WTC11 (cell line): ENCODE data around the gene IGHMBP2. TPM values are rescaled to one million over a fixed set of nuclear protein-coding genes. Genes with fewer than 3 reads are reported as not detected.

ENCODE experiments used
- ATAC-seq: fragments of 200-7000 bp; cut with Tn5 transposase; 2 replicates; pipeline ENCODE4 v1.10.0; 2021; ENCODE audit warnings: mild to moderate bottlenecking, moderate library complexity
- CTCF ChIA-PET: fragments of 300-600 bp; sonication (Branson Sonifier 250); formaldehyde crosslinking; loops from one replicate; lab custom pipeline; 2021; ENCODE audit warnings: antibody characterized with exemption; lab: Charles Lee
- POLR2A ChIA-PET: fragments of 350-600 bp; sonication (Branson Sonifier 250); formaldehyde crosslinking; loops from one replicate; lab custom pipeline; 2021; ENCODE audit warnings: antibody characterized with exemption; lab: Charles Lee
- DNase-seq: peaks from one replicate; pipeline ENCODE4 v3.0.0; 2021; ENCODE audit warnings: low spot score
- H3K27ac Mint-ChIP-seq: 2 replicates; pipeline ENCODE4 v1.8.0; 2021; ENCODE audit warnings: mixed read lengths
- H3K27me3 Mint-ChIP-seq: 2 replicates; pipeline ENCODE4 v1.8.0; 2021; ENCODE audit warnings: low read depth, mild to moderate bottlenecking, moderate library complexity, mixed read lengths
- H3K36me3 Mint-ChIP-seq: 2 replicates; pipeline ENCODE4 v1.8.0; 2021; ENCODE audit warnings: mixed read lengths
- H3K4me1 Mint-ChIP-seq: 2 replicates; pipeline ENCODE4 v1.8.0; 2022; ENCODE audit warnings: mixed read lengths
- H3K4me3 Mint-ChIP-seq: 2 replicates; pipeline ENCODE4 v1.8.0; 2021; ENCODE audit warnings: mild to moderate bottlenecking, moderate library complexity, mixed read lengths
- H3K9me3 Mint-ChIP-seq: 2 replicates; pipeline ENCODE4 v1.8.0; 2021; ENCODE audit warnings: mixed read lengths
- AFF4 ChIP-seq: sonication (generic); formaldehyde crosslinking; IDR thresholded peaks from 2 replicates; pipeline ENCODE4 v1.8.1; 2023; ENCODE audit warnings: mild to moderate bottlenecking, missing genetic modification reagents, borderline replicate concordance
- ATF1 ChIP-seq: sonication (generic); formaldehyde crosslinking; IDR thresholded peaks from 2 replicates; pipeline ENCODE4 v1.8.1; 2023; ENCODE audit warnings: mild to moderate bottlenecking, moderate library complexity, missing genetic modification reagents
- ATF3 ChIP-seq: sonication (generic); formaldehyde crosslinking; conservative IDR thresholded peaks from 2 replicates; pipeline ENCODE4 v1.8.1; 2022; ENCODE audit warnings: mild to moderate bottlenecking, missing genetic modification reagents
- CDX4 ChIP-seq: fragments of 250-450 bp; sonication (Bioruptor Pico); IDR thresholded peaks from 2 replicates; pipeline ENCODE4 v1.9.0; 2021; ENCODE audit warnings: moderate library complexity, mild to moderate bottlenecking, inconsistent platforms, borderline replicate concordance
- CTCF ChIP-seq: fragments of 200-600 bp; IDR thresholded peaks from 2 replicates; pipeline ENCODE4 v1.8.0; 2022; ENCODE audit warnings: antibody characterized with exemption
- ERG ChIP-seq: fragments of 250-450 bp; sonication (Bioruptor Pico); IDR thresholded peaks from 2 replicates; pipeline ENCODE4 v1.8.0; 2021; ENCODE audit warnings: mild to moderate bottlenecking
- ESRRA ChIP-seq: sonication (generic); formaldehyde crosslinking; IDR thresholded peaks from 2 replicates; pipeline ENCODE4 v1.8.1; 2022; ENCODE audit warnings: mild to moderate bottlenecking, missing genetic modification reagents, borderline replicate concordance
- GTF2I ChIP-seq: fragments of 250-450 bp; sonication (Bioruptor Pico); conservative IDR thresholded peaks from 2 replicates; pipeline ENCODE4 v1.4.0; 2021; ENCODE audit warnings: mild to moderate bottlenecking
- HMGA2 ChIP-seq: fragments of 250-450 bp; sonication (Bioruptor Pico); IDR thresholded peaks from 2 replicates; pipeline ENCODE4 v1.4.0; 2021; ENCODE audit warnings: mild to moderate bottlenecking, moderate library complexity
- MXD4 ChIP-seq: fragments of 250-450 bp; sonication (Bioruptor Pico); IDR thresholded peaks from 2 replicates; pipeline ENCODE4 v1.8.0; 2021; ENCODE audit warnings: mild to moderate bottlenecking, moderate library complexity, borderline replicate concordance
- NFE2L1 ChIP-seq: sonication (generic); formaldehyde crosslinking; IDR thresholded peaks from 2 replicates; pipeline ENCODE4 v1.8.1; 2023; ENCODE audit warnings: missing genetic modification reagents
- NFYB ChIP-seq: sonication (generic); formaldehyde crosslinking; conservative IDR thresholded peaks from 2 replicates; pipeline ENCODE4 v1.8.0; 2022; ENCODE audit warnings: low read depth, missing genetic modification reagents
- PRRX2 ChIP-seq: fragments of 250-450 bp; sonication (Bioruptor Pico); IDR thresholded peaks from 2 replicates; pipeline ENCODE4 v1.8.0; 2021; ENCODE audit warnings: mild to moderate bottlenecking
- RORB ChIP-seq: fragments of 250-450 bp; sonication (Bioruptor Pico); IDR thresholded peaks from 2 replicates; pipeline ENCODE4 v1.9.0; 2021; ENCODE audit warnings: mild to moderate bottlenecking
- TCF7 ChIP-seq: sonication (generic); formaldehyde crosslinking; IDR thresholded peaks from 2 replicates; pipeline ENCODE4 v1.8.0; 2022; ENCODE audit warnings: mild to moderate bottlenecking, low read depth, missing genetic modification reagents, moderate library complexity
- ZNF121 ChIP-seq: sonication (generic); formaldehyde crosslinking; IDR thresholded peaks from 2 replicates; pipeline ENCODE4 v1.8.0; 2023; ENCODE audit warnings: missing genetic modification reagents
- ZNF219 ChIP-seq: sonication (generic); formaldehyde crosslinking; IDR thresholded peaks from 2 replicates; pipeline ENCODE4 v1.8.0; 2023; ENCODE audit warnings: missing genetic modification reagents, mild to moderate bottlenecking, borderline replicate concordance
- ZNF425 ChIP-seq: fragments of 250-450 bp; sonication (Bioruptor Pico); conservative IDR thresholded peaks from 2 replicates; pipeline ENCODE4 v1.9.0; 2021; ENCODE audit warnings: mild to moderate bottlenecking
- ZSCAN18 ChIP-seq: fragments of 250-450 bp; sonication (Bioruptor Pico); IDR thresholded peaks from 2 replicates; pipeline ENCODE4 v2.1.2; 2022; ENCODE audit warnings: mild to moderate bottlenecking, moderate library complexity
- total RNA-seq: library from RNA; stranded (reverse); gene quantifications from 3 replicates; pipeline ENCODE4 v1.2.3, GENCODE V29; 2021

IGHMBP2 gene
- total RNA-seq, 1 experiment from 2014 or later = 22.5 TPM

GRCh38 chr11:68880851-68881250, 22.8 kb upstream of the IGHMBP2 start:
- peaks cover 4% of the 10 kb centered on the region; the same call in 1 of the 2 replicates for H3K9me3 Mint-ChIP-seq
- TF ChIP-seq ATF1 (CRISPR knock-in tag) (no peak), ZNF121 (CRISPR knock-in tag) (no peak)
- TF ChIP-seq, all 79 proteins: peak for 0
- Mint-ChIP-seq H3K36me3 (peaks cover 9% of the 10 kb centered on the region), H3K4me1 (no peaks in the 10 kb centered on the region), H3K27ac (no peak overlapping the region), H3K27me3 (no peaks in the 10 kb centered on the region), H3K4me3 (no peak overlapping the region)
- ChIA-PET POLR2A (no interaction called here), CTCF (interaction anchor here (5.6 kb wide), 1 partner anchor 9 kb away, joined by 19 read pairs; no protein-coding TSS in a partner anchor)
- DNase-seq = no peak
- ATAC-seq = no peak

- POLR2A ChIA-PET = no interaction called here
- no peak overlapping the region for H3K27ac Mint-ChIP-seq
- H3K27me3 Mint-ChIP-seq = no peaks in the 10 kb centered on the region
- no peak for ATAC-seq
- peaks cover 4% of the 10 kb centered on the region; the same call in 1 of the 2 replicates for H3K9me3 Mint-ChIP-seq
- peaks cover 9% of the 10 kb centered on the region for H3K36me3 Mint-ChIP-seq
- no peak for DNase-seq
- CTCF ChIA-PET = interaction anchor here (5.6 kb wide), 1 partner anchor 9 kb away, joined by 19 read pairs; no protein-coding TSS in a partner anchor
- H3K4me1 Mint-ChIP-seq = no peaks in the 10 kb centered on the region
- TF ChIP-seq NFYB (CRISPR knock-in tag) (no peak), ZSCAN18 (no peak), PRRX2 (CRISPR knock-in tag) (no peak), ATF3 (CRISPR knock-in tag) (no peak), ERG (CRISPR knock-in tag) (no peak), ZNF219 (CRISPR knock-in tag) (no peak), CTCF (no peak), HMGA2 (CRISPR knock-in tag) (no peak), CDX4 (CRISPR knock-in tag) (no peak)
- H3K4me3 Mint-ChIP-seq = no peak overlapping the region
These were observed 22.4 kb upstream of the IGHMBP2 start for GRCh38 chr11:68881320-68881719.

GRCh38 chr11:68882391-68882790, 21.3 kb upstream of the IGHMBP2 start:
- CTCF ChIA-PET = no interaction called here
- POLR2A ChIA-PET = interaction anchor here (0.6 kb wide), 1 partner anchor 64 kb away, joined by 3 read pairs; no protein-coding TSS in a partner anchor
- Mint-ChIP-seq H3K4me1 (no peaks in the 10 kb centered on the region), H3K27me3 (no peaks in the 10 kb centered on the region), H3K27ac (no peak overlapping the region), H3K9me3 (peaks cover 4% of the 10 kb centered on the region; the same call in 1 of the 2 replicates), H3K36me3 (peaks cover 12% of the 10 kb centered on the region), H3K4me3 (no peak overlapping the region)
- ATAC-seq (no peak), DNase-seq (no peak)
- TF ChIP-seq ESRRA (CRISPR knock-in tag) = no peak
- no peak for TF ChIP-seq TCF7 (CRISPR knock-in tag)
- TF ChIP-seq MXD4 (CRISPR knock-in tag) = no peak
- no peak for TF ChIP-seq NFE2L1 (CRISPR knock-in tag)
- TF ChIP-seq RORB (CRISPR knock-in tag) = no peak
- TF ChIP-seq ZNF425 (CRISPR knock-in tag) = no peak
- no peak for TF ChIP-seq AFF4 (CRISPR knock-in tag)
- TF ChIP-seq GTF2I (CRISPR knock-in tag) = no peak
